ENCODE results near the gene ZNF526. TPM values are rescaled to one million over a fixed set of nuclear protein-coding genes. Genes with fewer than 3 reads are reported as not detected.

ZNF526 gene
- polyA plus RNA-seq, 1 experiment, result 4.6 TPM

DNA sequence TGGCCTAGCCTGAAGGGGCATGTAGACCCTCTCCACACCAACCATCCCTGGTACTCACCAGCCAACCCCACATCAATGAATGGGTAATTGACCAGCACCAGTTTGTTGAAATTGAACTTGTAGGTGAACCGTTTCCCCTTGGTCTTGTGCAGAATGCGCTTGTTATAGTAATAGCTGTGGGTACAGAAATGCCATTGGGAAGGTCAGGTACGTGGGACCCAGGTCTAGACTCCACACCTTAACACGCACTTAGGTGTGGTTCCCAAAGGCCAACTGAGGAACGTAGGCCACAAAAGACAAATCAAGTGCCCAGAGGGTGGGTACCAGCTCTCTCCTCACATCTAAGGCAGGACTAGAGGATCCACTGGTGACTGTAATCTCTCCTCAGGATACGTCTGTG, 29.7 kb downstream of the ZNF526 start:
- no peak for DNase-seq (ENCODE audit: low read depth, low spot score)
- TF ChIP-seq, protein P1, sequence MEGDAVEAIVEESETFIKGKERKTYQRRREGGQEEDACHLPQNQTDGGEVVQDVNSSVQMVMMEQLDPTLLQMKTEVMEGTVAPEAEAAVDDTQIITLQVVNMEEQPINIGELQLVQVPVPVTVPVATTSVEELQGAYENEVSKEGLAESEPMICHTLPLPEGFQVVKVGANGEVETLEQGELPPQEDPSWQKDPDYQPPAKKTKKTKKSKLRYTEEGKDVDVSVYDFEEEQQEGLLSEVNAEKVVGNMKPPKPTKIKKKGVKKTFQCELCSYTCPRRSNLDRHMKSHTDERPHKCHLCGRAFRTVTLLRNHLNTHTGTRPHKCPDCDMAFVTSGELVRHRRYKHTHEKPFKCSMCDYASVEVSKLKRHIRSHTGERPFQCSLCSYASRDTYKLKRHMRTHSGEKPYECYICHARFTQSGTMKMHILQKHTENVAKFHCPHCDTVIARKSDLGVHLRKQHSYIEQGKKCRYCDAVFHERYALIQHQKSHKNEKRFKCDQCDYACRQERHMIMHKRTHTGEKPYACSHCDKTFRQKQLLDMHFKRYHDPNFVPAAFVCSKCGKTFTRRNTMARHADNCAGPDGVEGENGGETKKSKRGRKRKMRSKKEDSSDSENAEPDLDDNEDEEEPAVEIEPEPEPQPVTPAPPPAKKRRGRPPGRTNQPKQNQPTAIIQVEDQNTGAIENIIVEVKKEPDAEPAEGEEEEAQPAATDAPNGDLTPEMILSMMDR (IDR thresholded peaks at IDR 0.05; ENCODE audit: low read depth, low read length), result no peak
- no peak overlapping the region for H3K27ac ChIP-seq (ENCODE audit: low read depth, low read length)
- H3K27me3 ChIP-seq (ENCODE audit: control insufficient read depth, insufficient read depth, low read length), result no peaks in the 10 kb centered on the region
- H3K4me3 ChIP-seq (ENCODE audit: low read depth, low read length), result no peak overlapping the region
- POLR2A ChIA-PET, result interaction anchor here (2.9 kb wide), 1 partner anchor 30 kb away, joined by 8 read pairs; no protein-coding TSS in a partner anchor
- peaks cover 7% of the 10 kb centered on the region; the same call in 1 of the 2 replicates for H3K9me3 ChIP-seq (ENCODE audit: control insufficient read depth, insufficient read depth, low read length)
- CTCF ChIA-PET, result interaction anchor here (0.9 kb wide), 1 partner anchor 30 kb away, joined by 7 read pairs; no protein-coding TSS in a partner anchor

- DNase-seq (ENCODE audit: low read depth, low spot score), result no peak
- peaks cover 7% of the 10 kb centered on the region; the same call in 1 of the 2 replicates for H3K9me3 ChIP-seq (ENCODE audit: control insufficient read depth, insufficient read depth, low read length)
- H3K27me3 ChIP-seq (ENCODE audit: control insufficient read depth, insufficient read depth, low read length), result no peaks in the 10 kb centered on the region
- POLR2A ChIA-PET, result interaction anchor here (0.7 to 2.9 kb wide), 2 partner anchors 29 to 52 kb away, joined by 4 to 8 read pairs; partner anchors contain the start of gene PRR19
- no peak overlapping the region; the same call in 1 of the 2 replicates for H3K4me3 ChIP-seq (ENCODE audit: low read depth, low read length)
- TF ChIP-seq, protein P1 (IDR thresholded peaks at IDR 0.05; ENCODE audit: low read depth, low read length), result no peak
- H3K27ac ChIP-seq (ENCODE audit: low read depth, low read length), result peak overlapping the region; percentile 47
- CTCF ChIA-PET, result interaction anchor here (0.9 kb wide), 1 partner anchor 30 kb away, joined by 7 read pairs; no protein-coding TSS in a partner anchor
Observed at GRCh38 chr19:42250183-42250665, 30.1 kb downstream of the ZNF526 start.

- peak overlapping the region; percentile 84 for H3K4me3 ChIP-seq (ENCODE audit: low read depth, low read length)
- H3K27ac ChIP-seq (ENCODE audit: low read depth, low read length), result peak overlapping the region; percentile 47
- POLR2A ChIA-PET, result interaction anchor here (0.6 to 2.9 kb wide), 3 partner anchors 29 to 178 kb away, joined by 3 to 8 read pairs (median 4); partner anchors contain the start of gene PRR19
Observed at GRCh38 chr19:42250666-42251531, 30.8 kb downstream of the ZNF526 start.

DNA sequence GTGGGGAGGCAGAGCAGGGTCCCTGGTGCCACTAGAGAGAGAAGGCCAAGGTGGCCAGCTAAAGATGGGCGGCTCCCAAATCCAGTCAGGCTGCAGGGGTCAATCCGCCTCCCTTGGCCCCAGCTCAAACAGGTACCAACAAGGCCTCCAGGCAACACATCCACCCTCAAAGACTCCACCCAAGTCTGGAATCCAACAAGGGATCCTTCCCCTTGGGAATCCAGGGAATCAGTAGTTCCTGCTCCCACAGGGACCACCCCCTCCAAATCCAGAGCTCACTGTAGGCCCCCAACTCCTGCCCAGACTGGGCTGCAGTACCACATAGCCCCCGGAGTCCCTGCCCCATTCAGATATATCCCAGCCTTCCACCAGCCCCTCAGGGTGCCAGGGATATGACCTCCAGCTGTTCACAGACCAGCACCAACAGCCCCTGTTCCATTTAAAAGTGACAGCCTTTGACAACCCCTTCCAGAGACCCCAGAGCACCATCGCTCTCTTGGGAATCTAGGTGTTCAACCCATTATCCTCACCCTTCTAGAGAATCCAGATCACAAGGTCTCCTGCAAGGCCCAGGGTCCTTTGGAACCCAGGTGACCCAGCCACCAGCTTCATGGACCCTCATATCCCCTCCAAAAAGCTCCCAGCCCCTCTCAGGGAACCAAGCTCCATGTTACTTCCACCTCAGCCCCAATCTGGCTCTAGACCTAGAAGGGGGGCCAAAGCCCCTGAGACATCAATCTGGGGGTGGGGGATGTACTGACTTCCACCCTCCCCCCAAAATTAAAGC, 31.7 kb downstream of the ZNF526 start:
- peak overlapping the region; percentile 84 for H3K4me3 ChIP-seq (ENCODE audit: low read depth, low read length)
- ChIA-PET CTCF (interaction anchor here (1.4 to 2.1 kb wide), 4 partner anchors 28 to 149 kb away, joined by 3 to 13 read pairs (median 4); no protein-coding TSS in a partner anchor), POLR2A (interaction anchor here (2.9 kb wide), 1 partner anchor 28 kb away, joined by 8 read pairs; no protein-coding TSS in a partner anchor)
- TF ChIP-seq, protein P1 (IDR thresholded peaks at IDR 0.05; ENCODE audit: low read depth, low read length), result no peak
- peaks cover 7% of the 10 kb centered on the region; the same call in 1 of the 2 replicates for H3K9me3 ChIP-seq (ENCODE audit: control insufficient read depth, insufficient read depth, low read length)
- no peaks in the 10 kb centered on the region for H3K27me3 ChIP-seq (ENCODE audit: control insufficient read depth, insufficient read depth, low read length)
- DNase-seq (ENCODE audit: low read depth, low spot score), result no peak
- peak overlapping the region; percentile 31 for H3K27ac ChIP-seq (ENCODE audit: low read depth, low read length)

More at GRCh38 chr19:42250666-42251531, 30.8 kb downstream of the ZNF526 start:
- TF ChIP-seq, protein P1 (IDR thresholded peaks at IDR 0.05; ENCODE audit: low read depth, low read length), result no peak
- CTCF ChIA-PET, result interaction anchor here (0.9 to 2.1 kb wide), 5 partner anchors 29 to 150 kb away, joined by 3 to 13 read pairs (median 6); no protein-coding TSS in a partner anchor
- DNase-seq (ENCODE audit: low read depth, low spot score), result no peak
- Histone ChIP-seq H3K9me3 (ENCODE audit: control insufficient read depth, insufficient read depth, low read length) (peaks cover 7% of the 10 kb centered on the region; the same call in 1 of the 2 replicates), H3K27me3 (ENCODE audit: control insufficient read depth, insufficient read depth, low read length) (no peaks in the 10 kb centered on the region)
